HG03342 (cell line): Measurements from ENCODE around the gene RAB6B.

Experiments used
- ATAC-seq: cut with Tn5 transposase; IDR thresholded peaks from one replicate; pipeline ENCODE4 v1.9.1; 2021; ENCODE audit warnings: mild to moderate bottlenecking, moderate library complexity; ENCODE audit not compliant: unreplicated experiment

Gene RAB6B

DNA sequence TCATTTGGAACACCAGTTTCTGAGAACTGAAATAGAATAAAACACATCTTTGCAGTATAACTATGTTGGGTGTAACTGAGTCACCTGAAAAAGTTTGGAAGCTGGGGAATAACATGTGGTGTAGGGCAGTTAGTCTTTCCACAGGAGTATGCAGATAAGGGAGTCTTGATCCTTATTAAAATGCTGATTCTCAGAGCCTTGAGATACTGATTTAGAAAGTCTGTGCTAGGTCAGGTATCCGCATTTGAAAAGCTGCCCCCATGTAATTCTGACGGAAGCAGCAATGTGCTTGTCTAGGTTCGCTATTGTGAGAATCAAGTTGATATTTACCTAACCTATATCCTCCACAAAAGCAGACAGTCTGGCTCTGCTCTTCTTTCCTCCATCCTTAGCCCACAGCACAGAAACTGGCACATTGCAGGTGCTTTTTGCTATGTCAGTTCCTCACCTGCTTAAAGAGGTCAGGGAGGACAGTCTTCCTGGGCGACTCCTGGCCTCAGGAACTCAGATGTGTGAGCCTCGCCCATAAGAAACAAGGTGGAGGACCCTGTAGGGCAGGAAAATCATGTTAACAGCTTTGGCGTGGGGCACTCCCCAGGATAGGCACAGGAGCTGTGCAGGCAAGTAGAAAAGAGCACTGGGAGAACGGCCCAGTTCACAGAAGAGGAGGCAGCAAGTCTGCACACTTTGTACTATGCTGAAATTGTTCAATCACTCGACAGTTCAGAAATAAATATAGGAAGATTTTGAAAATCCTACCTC, 117.7 kb downstream of the RAB6B start:
- ATAC-seq = no peak

DNA sequence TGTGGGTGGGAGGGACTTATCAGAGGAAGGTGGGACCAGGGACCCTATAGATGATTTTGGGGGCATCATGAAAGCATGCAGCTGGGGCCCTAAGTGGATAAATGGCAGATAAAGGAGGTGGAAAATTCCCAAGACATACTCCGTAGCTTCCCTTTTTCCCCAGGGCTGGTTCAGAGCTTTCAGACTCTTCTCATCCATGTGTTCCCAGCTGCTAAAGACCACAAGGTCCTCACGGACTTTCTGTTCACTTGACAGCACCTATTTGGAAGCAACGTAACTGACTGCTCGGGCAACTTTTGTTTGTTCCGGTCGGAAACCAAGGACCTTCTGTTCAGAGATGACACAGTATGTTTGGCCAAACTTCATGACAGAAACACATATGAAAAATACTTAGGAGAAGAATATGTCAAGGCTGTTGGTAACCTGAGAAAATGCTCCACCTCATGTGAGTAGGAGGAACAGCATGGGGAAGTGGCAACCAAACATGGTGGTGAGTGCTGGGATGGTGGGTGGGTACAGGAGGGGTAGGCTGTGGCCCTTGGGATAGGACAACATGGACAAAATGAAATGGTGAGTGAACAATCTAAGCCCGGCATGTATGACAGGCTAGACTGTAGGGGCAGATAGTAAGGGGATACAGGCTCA, 118.8 kb downstream of the RAB6B start:
- no peak for ATAC-seq

DNA sequence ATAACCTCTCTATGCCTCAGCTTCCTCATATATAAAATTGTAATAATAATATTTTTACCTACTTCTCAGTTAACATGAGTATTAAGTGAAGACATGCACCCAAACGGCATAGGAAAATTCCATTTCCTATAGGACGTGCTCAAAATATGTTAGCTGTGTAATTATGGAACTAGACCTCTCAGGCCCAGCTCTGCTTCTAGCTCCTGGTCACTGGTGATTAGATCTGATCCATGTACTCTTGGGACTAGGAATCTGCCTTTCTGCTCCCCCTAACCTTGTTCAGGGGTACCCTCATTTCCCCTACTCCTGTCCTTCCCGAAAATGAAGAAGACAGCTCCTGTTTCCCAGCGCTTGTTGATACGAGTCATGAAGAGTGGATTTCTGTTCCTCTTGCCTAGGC, 119.8 kb downstream of the RAB6B start:
- ATAC-seq = no peak

DNA sequence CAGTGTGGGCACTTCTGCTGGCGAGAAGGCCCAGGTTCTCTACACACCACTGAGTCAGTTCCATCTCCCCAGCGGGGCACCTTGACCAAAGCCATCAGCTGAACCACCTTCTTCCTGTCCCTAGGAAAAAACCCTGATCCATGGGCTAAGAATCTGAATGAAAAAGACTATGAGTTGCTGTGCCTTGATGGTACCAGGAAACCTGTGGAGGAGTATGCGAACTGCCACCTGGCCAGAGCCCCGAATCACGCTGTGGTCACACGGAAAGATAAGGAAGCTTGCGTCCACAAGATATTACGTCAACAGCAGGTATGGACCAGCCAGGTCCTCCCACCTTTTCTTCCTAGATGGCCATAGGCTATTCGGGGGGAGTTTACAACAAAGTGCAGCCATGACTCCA, 120.4 kb downstream of the RAB6B start:
- ATAC-seq = no peak
